Measurements from ENCODE around the gene LKAAEAR1. TPM values are rescaled to one million over a fixed set of nuclear protein-coding genes. Genes with fewer than 3 reads are reported as not detected.
A peak's percentile ranks its signal among the peaks of the same experiment; 100 is the strongest.

Gene LKAAEAR1
- total and polyA plus RNA-seq, 2 of the 13 experiments (the other 11 are each of a cell fraction or from before 2014, with no cell fraction given): not detected

GRCh38 chr20:64042054-64042781, 42.0 kb downstream of the LKAAEAR1 start (continued):
- TF ChIP-seq PCBP2 (optimal IDR thresholded peaks at IDR 0.05; ENCODE audit: low read depth, low read length, poor library complexity, severe bottlenecking): peak; percentile 3
- TF ChIP-seq ZNF331 (CRISPR knock-in tag; IDR thresholded peaks at IDR 0.05): peak; percentile 50; the same call in 1 of the 2 replicates
- peak; percentile 32; the same call in 1 of the 2 replicates for TF ChIP-seq TFE3 (CRISPR knock-in tag; IDR thresholded peaks at IDR 0.05)
- peak; percentile 61 for TF ChIP-seq SAP130 (CRISPR knock-in tag; IDR thresholded peaks at IDR 0.05; ENCODE audit: low read depth)
- peak; percentile 57 for TF ChIP-seq ZNF124 (CRISPR knock-in tag; IDR thresholded peaks at IDR 0.05)
- TF ChIP-seq ZFP82 (CRISPR knock-in tag; IDR thresholded peaks at IDR 0.05; ENCODE audit: borderline replicate concordance): 0 out of 2 replicates have a peak, but pooled peaks have one; percentile 70
- peak; percentile 17; the same call in 1 of the 2 replicates for TF ChIP-seq ZNF580 (CRISPR knock-in tag; IDR thresholded peaks at IDR 0.05; ENCODE audit: borderline replicate concordance, low read depth)
- no peak for TF ChIP-seq ASH2L (IDR thresholded peaks at IDR 0.05; ENCODE audit: insufficient read length, low read depth, low read length)
- TF ChIP-seq ZNF253 (CRISPR knock-in tag; IDR thresholded peaks at IDR 0.05; ENCODE audit: borderline replicate concordance): 0 out of 2 replicates have a peak, but pooled peaks have one; percentile 73
- peak; percentile 99 for TF ChIP-seq AGO1 (IDR thresholded peaks at IDR 0.05; ENCODE audit: low read depth, low read length, poor library complexity, severe bottlenecking)
- TF ChIP-seq ZMAT3 (CRISPR knock-in tag; conservative IDR thresholded peaks at IDR 0.05): 0 out of 2 replicates have a peak, but pooled peaks have one; percentile 1
- peak; percentile 20; the same call in 1 of the 2 replicates for TF ChIP-seq ZNF572 (CRISPR knock-in tag; IDR thresholded peaks at IDR 0.05)
- no peak for TF ChIP-seq AKNA (CRISPR knock-in tag; IDR thresholded peaks at IDR 0.05; ENCODE audit: borderline replicate concordance)
- TF ChIP-seq ZNF225 (CRISPR knock-in tag; IDR thresholded peaks at IDR 0.05): peak; percentile 73; the same call in 1 of the 2 replicates
- TF ChIP-seq ZNF772 (CRISPR knock-in tag; IDR thresholded peaks at IDR 0.05): peak; percentile 64; the same call in 1 of the 2 replicates
- no peak for TF ChIP-seq JUND (CRISPR knock-in tag; IDR thresholded peaks at IDR 0.05)
- TF ChIP-seq AHR (CRISPR knock-in tag; IDR thresholded peaks at IDR 0.05): no peak; the same call in none of the 2 replicates
- TF ChIP-seq KAT2B (IDR thresholded peaks at IDR 0.05; ENCODE audit: borderline replicate concordance, low read depth, low read length): no peak
- TF ChIP-seq ZNF574 (CRISPR knock-in tag; IDR thresholded peaks at IDR 0.05): no peak; the same call in none of the 2 replicates
- TF ChIP-seq ZNF564 (CRISPR knock-in tag; IDR thresholded peaks at IDR 0.05): no peak; the same call in none of the 2 replicates

Measured in HepG2 (cell line).